MCF 10A (cell line): ENCODE results near the gene SPATA12. TPM values are rescaled to one million over a fixed set of nuclear protein-coding genes. Genes with fewer than 3 reads are reported as not detected.

Experiments
- BruUV-seq: library from RNA; stranded (reverse); fragments of 400-500 nt; replicated peaks from 2 replicates; lab custom pipeline; 2021; lab: Mats Ljungman, UMichigan
- CTCF ChIA-PET: fragments of 300-600 bp; sonication (Branson Sonifier 250); formaldehyde crosslinking; extraction: SDS; loops from one replicate; lab custom pipeline; 2021; ENCODE audit warnings: antibody characterized with exemption, inconsistent platforms; lab: Yijun Ruan, JAX
- POLR2A ChIA-PET: fragments of 300-600, 350-650 bp; sonication (Branson Sonifier 250); formaldehyde crosslinking; extraction: SDS; loops from one replicate; lab custom pipeline; 2020; ENCODE audit warnings: antibody characterized with exemption, inconsistent platforms; lab: Yijun Ruan, JAX
- DNase-seq: peaks from one replicate; pipeline ENCODE4 v3.0.0-alpha.2; 2018; ENCODE audit not compliant: unreplicated experiment
- H3K27ac Mint-ChIP-seq: one replicate; pipeline ENCODE4 v1.8.0; 2022; ENCODE audit warnings: mild to moderate bottlenecking, low read depth, mixed read lengths; ENCODE audit not compliant: unreplicated experiment
- H3K27me3 Mint-ChIP-seq: one replicate; pipeline ENCODE4 v1.8.0; 2022; ENCODE audit warnings: mixed read lengths; ENCODE audit not compliant: insufficient read depth, unreplicated experiment
- H3K36me3 Mint-ChIP-seq: one replicate; pipeline ENCODE4 v1.8.0; 2022; ENCODE audit warnings: mild to moderate bottlenecking, moderate library complexity, mixed read lengths; ENCODE audit not compliant: insufficient read depth, unreplicated experiment
- H3K4me1 Mint-ChIP-seq: one replicate; pipeline ENCODE4 v1.8.0; 2022; ENCODE audit warnings: mixed read lengths; ENCODE audit not compliant: insufficient read depth, unreplicated experiment
- H3K4me3 Mint-ChIP-seq: one replicate; pipeline ENCODE4 v1.8.0; 2022; ENCODE audit warnings: mild to moderate bottlenecking, moderate library complexity, mixed read lengths; ENCODE audit not compliant: unreplicated experiment
- H3K9me3 Mint-ChIP-seq: one replicate; pipeline ENCODE4 v1.8.0; 2022; ENCODE audit warnings: mixed read lengths; ENCODE audit not compliant: unreplicated experiment
- intact Hi-C: fragments of 100-400 bp; cut with micrococcal nuclease; formaldehyde crosslinking; loops from 2 replicates; pipeline ENCODE4 v1.14.1; 2022
- total RNA-seq: library from RNA; stranded (reverse); gene quantifications from 2 replicates; pipeline ENCODE4 v1.2.3, GENCODE V29; 2022
- TF ChIP-seq, protein P1 (sequence below): fragments of 200-600 bp; IDR thresholded peaks from one replicate; pipeline ENCODE4 v1.8.0; 2022; ENCODE audit warnings: antibody characterized with exemption, mild to moderate bottlenecking; ENCODE audit not compliant: unreplicated experiment

Gene SPATA12
- total RNA-seq, 1 experiment from 2014 or later = not detected

DNA sequence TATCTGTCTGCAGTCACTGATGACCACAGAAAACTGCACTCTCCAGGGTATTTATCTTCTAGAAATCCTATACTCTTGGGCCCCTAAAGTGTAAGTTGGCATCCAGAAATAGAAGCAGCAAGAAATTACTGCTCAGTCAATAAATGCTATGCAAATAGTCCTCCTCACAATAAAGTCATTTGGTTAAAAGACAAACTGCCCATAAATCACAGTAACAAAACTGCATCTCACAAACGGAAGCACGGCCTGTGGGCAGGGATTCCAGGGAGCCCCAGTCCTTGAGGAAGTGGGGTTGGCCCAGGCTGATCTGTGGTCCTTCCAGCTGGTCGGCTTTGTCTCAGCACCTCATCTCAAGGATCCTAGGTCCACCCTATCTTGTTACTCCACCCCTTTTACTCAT lies 29.7 kb upstream of the SPATA12 start:
- Mint-ChIP-seq H3K27ac (no peak overlapping the region), H3K36me3 (no peaks in the 10 kb centered on the region), H3K4me1 (no peaks in the 10 kb centered on the region), H3K4me3 (no peak overlapping the region), H3K9me3 (no peaks in the 10 kb centered on the region), H3K27me3 (no peaks in the 10 kb centered on the region)
- TF ChIP-seq, protein P1, sequence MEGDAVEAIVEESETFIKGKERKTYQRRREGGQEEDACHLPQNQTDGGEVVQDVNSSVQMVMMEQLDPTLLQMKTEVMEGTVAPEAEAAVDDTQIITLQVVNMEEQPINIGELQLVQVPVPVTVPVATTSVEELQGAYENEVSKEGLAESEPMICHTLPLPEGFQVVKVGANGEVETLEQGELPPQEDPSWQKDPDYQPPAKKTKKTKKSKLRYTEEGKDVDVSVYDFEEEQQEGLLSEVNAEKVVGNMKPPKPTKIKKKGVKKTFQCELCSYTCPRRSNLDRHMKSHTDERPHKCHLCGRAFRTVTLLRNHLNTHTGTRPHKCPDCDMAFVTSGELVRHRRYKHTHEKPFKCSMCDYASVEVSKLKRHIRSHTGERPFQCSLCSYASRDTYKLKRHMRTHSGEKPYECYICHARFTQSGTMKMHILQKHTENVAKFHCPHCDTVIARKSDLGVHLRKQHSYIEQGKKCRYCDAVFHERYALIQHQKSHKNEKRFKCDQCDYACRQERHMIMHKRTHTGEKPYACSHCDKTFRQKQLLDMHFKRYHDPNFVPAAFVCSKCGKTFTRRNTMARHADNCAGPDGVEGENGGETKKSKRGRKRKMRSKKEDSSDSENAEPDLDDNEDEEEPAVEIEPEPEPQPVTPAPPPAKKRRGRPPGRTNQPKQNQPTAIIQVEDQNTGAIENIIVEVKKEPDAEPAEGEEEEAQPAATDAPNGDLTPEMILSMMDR = no peak
- no TSS peak for BruUV-seq
- DNase-seq = no peak
- ChIA-PET CTCF (no interaction called here), POLR2A (no interaction called here)
- intact Hi-C loops = no loop called here

DNA sequence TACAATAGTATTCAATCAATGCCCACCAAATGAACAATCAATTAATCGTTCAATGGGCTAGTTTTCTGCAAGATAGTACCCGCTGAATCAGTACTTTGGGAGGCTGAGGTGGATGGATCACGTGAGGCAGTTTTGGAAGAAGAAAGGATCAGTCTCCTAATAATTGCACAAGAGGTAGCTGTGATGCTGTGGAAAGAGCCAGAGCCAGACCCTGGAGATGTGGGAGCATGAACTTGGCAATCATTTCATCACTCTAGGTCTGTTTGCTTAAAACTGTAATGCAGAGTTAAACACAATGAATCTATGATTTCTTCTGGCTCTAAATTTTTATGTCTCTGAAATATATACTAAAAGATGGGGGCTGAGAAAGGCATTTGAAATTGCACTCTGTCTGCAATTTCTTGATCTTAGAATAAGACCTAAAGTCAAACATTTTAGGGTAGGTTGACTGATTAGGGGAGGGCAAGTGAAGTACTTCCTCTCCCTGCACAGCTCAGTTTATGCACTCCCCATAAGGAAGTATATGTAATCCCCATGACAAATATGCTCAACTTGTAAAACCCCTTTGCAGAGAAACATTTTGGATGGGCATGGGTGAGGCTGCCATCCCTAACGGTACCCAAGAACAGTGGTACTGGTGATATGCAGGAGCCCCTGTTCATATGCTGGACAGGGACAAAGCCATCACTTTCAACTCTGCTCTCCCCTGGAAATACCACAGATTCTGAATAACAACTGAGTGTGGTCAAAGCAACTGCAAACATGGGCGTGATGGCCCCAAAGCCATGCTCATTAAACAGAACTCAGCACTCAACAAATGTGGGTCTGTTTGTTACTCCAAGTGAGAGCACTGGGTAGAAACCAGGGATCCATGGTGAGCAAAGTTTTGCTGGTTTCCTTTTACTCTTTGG lies 28.6 kb upstream of the SPATA12 start:
- TF ChIP-seq, protein P1 = no peak
- no TSS peak for BruUV-seq
- no peak for DNase-seq
- Mint-ChIP-seq H3K4me3 (no peak overlapping the region), H3K27me3 (no peaks in the 10 kb centered on the region), H3K27ac (no peak overlapping the region), H3K9me3 (no peaks in the 10 kb centered on the region), H3K36me3 (no peaks in the 10 kb centered on the region), H3K4me1 (no peaks in the 10 kb centered on the region)
- POLR2A ChIA-PET = no interaction called here
- CTCF ChIA-PET = interaction anchor here (0.8 kb wide), 1 partner anchor 536 kb away, joined by 3 read pairs; no protein-coding TSS in a partner anchor
- intact Hi-C loops = no loop called here

DNA sequence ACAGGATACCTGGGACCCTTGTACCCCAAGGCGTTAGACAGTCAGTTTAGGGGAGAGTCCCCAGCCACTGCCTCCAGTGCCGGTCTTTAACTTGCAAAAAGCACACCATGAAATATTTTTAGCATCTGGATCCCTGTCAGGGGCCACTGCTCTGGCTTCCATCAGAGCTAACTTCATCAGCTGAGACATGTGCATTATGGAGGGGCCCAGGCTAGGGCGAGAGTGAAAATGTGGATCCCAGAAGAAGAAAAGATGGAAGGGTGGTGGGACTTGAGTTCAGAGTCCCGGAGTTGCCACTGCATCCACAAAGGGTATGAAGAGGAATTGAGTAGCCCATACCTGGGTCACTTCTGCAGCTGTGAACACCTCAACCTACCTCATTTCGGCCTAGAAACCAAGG lies 23.5 kb upstream of the SPATA12 start:
- Mint-ChIP-seq H3K4me3 (no peak overlapping the region), H3K36me3 (no peaks in the 10 kb centered on the region), H3K27me3 (no peaks in the 10 kb centered on the region), H3K4me1 (no peaks in the 10 kb centered on the region), H3K9me3 (no peaks in the 10 kb centered on the region), H3K27ac (peak overlapping the region; percentile 11)
- ChIA-PET CTCF (interaction anchor here (0.6 kb wide), 2 partner anchors 13 to 346 kb away, joined by 3 read pairs; no protein-coding TSS in a partner anchor), POLR2A (no interaction called here)
- DNase-seq = no peak
- TF ChIP-seq, protein P1 = no peak
- intact Hi-C loops = no loop called here
- no TSS peak for BruUV-seq

DNA sequence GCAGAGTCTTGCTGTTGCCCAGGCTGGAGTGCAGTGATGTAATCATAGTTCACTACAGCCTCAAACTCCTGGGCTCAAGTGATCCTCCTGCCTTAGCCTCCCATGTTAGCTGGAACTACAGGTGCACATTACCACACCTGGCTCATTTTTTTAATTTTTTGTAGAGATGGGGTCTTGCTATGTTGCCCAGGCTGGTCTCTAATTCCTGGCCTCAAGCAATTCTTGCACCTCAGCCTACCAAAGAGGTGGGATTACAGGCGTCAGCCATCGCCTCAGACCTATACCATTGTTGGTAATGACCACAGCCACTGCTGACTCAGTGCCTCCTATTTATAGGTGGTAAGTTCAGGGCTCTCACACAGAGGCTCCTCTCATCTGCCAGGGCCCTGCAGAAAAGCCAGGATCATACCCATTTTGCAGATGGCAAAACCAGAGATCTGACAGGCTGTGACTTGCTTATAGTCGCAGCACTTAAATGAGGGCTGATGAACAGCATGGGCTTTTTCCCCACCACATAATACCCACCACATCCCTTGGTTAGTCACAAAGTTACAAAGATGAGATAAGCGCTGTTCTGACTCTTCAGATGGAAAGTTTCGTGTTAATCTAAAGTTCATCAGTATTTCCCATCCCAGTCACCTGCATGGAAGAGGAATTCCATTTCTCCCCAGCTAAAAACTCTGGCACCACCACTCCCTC lies 21.8 kb upstream of the SPATA12 start:
- intact Hi-C loops = no loop called here
- no TSS peak for BruUV-seq
- CTCF ChIA-PET = no interaction called here
- Mint-ChIP-seq H3K4me3 (no peak overlapping the region), H3K4me1 (no peaks in the 10 kb centered on the region), H3K27me3 (no peaks in the 10 kb centered on the region), H3K27ac (no peak overlapping the region), H3K9me3 (no peaks in the 10 kb centered on the region), H3K36me3 (no peaks in the 10 kb centered on the region)
- DNase-seq = no peak
- TF ChIP-seq, protein P1 = no peak
- POLR2A ChIA-PET = interaction anchor here (0.5 kb wide), 1 partner anchor 1451 kb away, joined by 3 read pairs; no protein-coding TSS in a partner anchor
